Kidney epithelial cell (primary cell): ENCODE data around the gene SVOPL. TPM values are rescaled to one million over a fixed set of nuclear protein-coding genes. Genes with fewer than 3 reads are reported as not detected.

ENCODE experiments used
- DNase-seq: peaks from one replicate; pipeline ENCODE4 v3.0.0-alpha.2; 2010; ENCODE audit warnings: low read depth
- H3K27me3 ChIP-seq: 2 replicates; pipeline ENCODE4 v1.6.0; 2011; ENCODE audit warnings: low read length; ENCODE audit not compliant: control insufficient read depth, insufficient read depth
- H3K36me3 ChIP-seq: 2 replicates; pipeline ENCODE4 v1.5.1; 2011; ENCODE audit warnings: low read length; ENCODE audit not compliant: control insufficient read depth, insufficient read depth
- H3K4me3 ChIP-seq: 2 replicates; pipeline ENCODE4 v1.5.1; 2011; ENCODE audit warnings: low read depth, mild to moderate bottlenecking, control low read depth, low read length
- CTCF ChIP-seq: IDR thresholded peaks from 2 replicates; pipeline ENCODE4 v1.5.1; 2011; ENCODE audit warnings: mild to moderate bottlenecking, moderate library complexity, low read length, control low read depth, inconsistent platforms; ENCODE audit not compliant: insufficient read depth, poor library complexity, severe bottlenecking
- total RNA-seq: library from RNA; depleted of rRNA; stranded (reverse); fragments of >200 nt; gene quantifications from 2 replicates; pipeline ENCODE4 v1.2.3, GENCODE V29; 2015

Gene SVOPL
- total RNA-seq, 1 donor from 2014 or later: not detected

GRCh38 chr7:138649506-138649905, 51.7 kb downstream of the SVOPL start:
- no peak for TF ChIP-seq CTCF
- DNase-seq: no peak
- H3K36me3 ChIP-seq: no peaks in the 10 kb centered on the region
- no peak overlapping the region for H3K4me3 ChIP-seq
- no peaks in the 10 kb centered on the region for H3K27me3 ChIP-seq

- Histone ChIP-seq H3K36me3 (no peaks in the 10 kb centered on the region), H3K27me3 (no peaks in the 10 kb centered on the region), H3K4me3 (no peak overlapping the region)
- no peak for TF ChIP-seq CTCF
- no peak for DNase-seq
Observed at GRCh38 chr7:138645284-138645683, 55.9 kb downstream of the SVOPL start.

GRCh38 chr7:138632826-138633602, 68.1 kb downstream of the SVOPL start:
- no peak for DNase-seq
- no peaks in the 10 kb centered on the region for H3K36me3 ChIP-seq
- TF ChIP-seq CTCF: no peak
- no peaks in the 10 kb centered on the region for H3K27me3 ChIP-seq
- no peak overlapping the region for H3K4me3 ChIP-seq

GRCh38 chr7:138632384-138632783, 68.8 kb downstream of the SVOPL start:
- DNase-seq: no peak
- TF ChIP-seq CTCF: no peak
- H3K4me3 ChIP-seq: no peak overlapping the region
- H3K27me3 ChIP-seq: no peaks in the 10 kb centered on the region
- H3K36me3 ChIP-seq: no peaks in the 10 kb centered on the region

- no peaks in the 10 kb centered on the region for H3K36me3 ChIP-seq
- no peak overlapping the region for H3K4me3 ChIP-seq
- no peaks in the 10 kb centered on the region for H3K27me3 ChIP-seq
- no peak for TF ChIP-seq CTCF
- DNase-seq: no peak
Observed at GRCh38 chr7:138630059-138630610, 71.0 kb downstream of the SVOPL start.

GRCh38 chr7:138627361-138627760, 73.8 kb downstream of the SVOPL start:
- TF ChIP-seq CTCF: no peak
- DNase-seq: no peak
- Histone ChIP-seq H3K27me3 (no peaks in the 10 kb centered on the region), H3K4me3 (no peak overlapping the region), H3K36me3 (no peaks in the 10 kb centered on the region)
